ENCODE results near the gene UMODL1. TPM values are rescaled to one million over a fixed set of nuclear protein-coding genes. Genes with fewer than 3 reads are reported as not detected.

UMODL1 gene
- total RNA-seq, 1 experiment from 2014 or later = not detected

GRCh38 chr21:42132183-42132582 is 61.1 kb downstream of the UMODL1 start:
- Histone ChIP-seq H3K79me2 (ENCODE audit: low read depth) (no peaks in the 10 kb centered on the region), H3K4me3 (no peak overlapping the region), H3K27ac (no peak overlapping the region), H2AFZ (no peak overlapping the region), H3K36me3 (ENCODE audit: low read depth) (no peaks in the 10 kb centered on the region), H3K4me2 (no peak overlapping the region), H3K4me1 (replicated peaks; ENCODE audit: insufficient read depth) (no peaks in the 10 kb centered on the region), H4K20me1 (ENCODE audit: insufficient read depth) (no peaks in the 10 kb centered on the region), H3K9me3 (ENCODE audit: insufficient read depth, low read depth) (no peaks in the 10 kb centered on the region), H3K27me3 (ENCODE audit: insufficient read depth, low read depth) (no peaks in the 10 kb centered on the region), H3K9me2 (ENCODE audit: insufficient read depth) (no peaks in the 10 kb centered on the region), H3F3A (ENCODE audit: insufficient read depth, low read depth) (no peaks in the 10 kb centered on the region)
- no peak for TF ChIP-seq CTCF (conservative IDR thresholded peaks at IDR 0.05)
- TF ChIP-seq EZH2 (IDR thresholded peaks at IDR 0.05; ENCODE audit: low read depth) = no peak
- ChIA-PET CTCF (no interaction called here), POLR2A (ENCODE audit: unreplicated experiment) (no interaction called here)
- intact Hi-C loops (cut with micrococcal nuclease; ENCODE audit: unreplicated experiment) = no loop called here
- BruUV-seq (replicated peaks) = no TSS peak
- DNase-seq = no peak

DNA sequence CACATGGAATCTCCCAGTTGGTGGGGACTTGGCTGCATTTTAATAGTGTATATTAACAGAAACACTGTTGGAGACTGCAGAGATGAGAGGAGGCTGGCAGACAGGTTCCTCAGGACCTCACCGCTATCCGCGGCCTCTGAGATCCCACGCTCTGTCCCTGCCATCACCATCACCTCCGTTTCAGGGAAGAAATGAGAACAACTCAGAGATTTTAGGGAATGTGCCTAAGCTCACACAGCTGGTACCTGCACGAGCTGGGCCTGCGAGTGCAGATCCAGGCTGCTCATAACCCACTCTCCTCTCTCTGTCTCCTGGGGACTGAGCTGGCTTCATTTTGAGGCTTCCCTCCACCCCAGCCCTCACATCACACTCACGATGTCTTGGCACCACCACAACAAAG is 62.0 kb downstream of the UMODL1 start:
- ChIA-PET POLR2A (ENCODE audit: unreplicated experiment) (no interaction called here), CTCF (interaction anchor here (0.5 kb wide), 1 partner anchor 269 kb away, joined by 4 read pairs; no protein-coding TSS in a partner anchor)
- no peaks in the 10 kb centered on the region for H3K27me3 ChIP-seq (ENCODE audit: insufficient read depth, low read depth)
- BruUV-seq (replicated peaks) = no TSS peak
- H3K9me3 ChIP-seq (ENCODE audit: insufficient read depth, low read depth) = no peaks in the 10 kb centered on the region
- no peaks in the 10 kb centered on the region for H3K79me2 ChIP-seq (ENCODE audit: low read depth)
- no peak overlapping the region for H3K27ac ChIP-seq
- no peaks in the 10 kb centered on the region for H3F3A ChIP-seq (ENCODE audit: insufficient read depth, low read depth)
- H3K36me3 ChIP-seq (ENCODE audit: low read depth) = no peaks in the 10 kb centered on the region
- H2AFZ ChIP-seq = no peak overlapping the region
- TF ChIP-seq EZH2 (IDR thresholded peaks at IDR 0.05; ENCODE audit: low read depth) (no peak), CTCF (conservative IDR thresholded peaks at IDR 0.05) (no peak)
- no peaks in the 10 kb centered on the region for H4K20me1 ChIP-seq (ENCODE audit: insufficient read depth)
- DNase-seq = no peak
- no peak overlapping the region for H3K4me3 ChIP-seq
- intact Hi-C loops (cut with micrococcal nuclease; ENCODE audit: unreplicated experiment) = no loop called here
- no peaks in the 10 kb centered on the region for H3K4me1 ChIP-seq (replicated peaks; ENCODE audit: insufficient read depth)
- H3K9me2 ChIP-seq (ENCODE audit: insufficient read depth) = no peaks in the 10 kb centered on the region
- no peak overlapping the region for H3K4me2 ChIP-seq

- Histone ChIP-seq H4K20me1 (ENCODE audit: insufficient read depth) (no peaks in the 10 kb centered on the region), H3K9me2 (ENCODE audit: insufficient read depth) (no peaks in the 10 kb centered on the region), H3K4me2 (no peak overlapping the region), H3K79me2 (ENCODE audit: low read depth) (no peaks in the 10 kb centered on the region), H3K9me3 (ENCODE audit: insufficient read depth, low read depth) (no peaks in the 10 kb centered on the region), H3K27me3 (ENCODE audit: insufficient read depth, low read depth) (no peaks in the 10 kb centered on the region), H3K4me3 (no peak overlapping the region), H2AFZ (no peak overlapping the region), H3K36me3 (ENCODE audit: low read depth) (no peaks in the 10 kb centered on the region), H3F3A (ENCODE audit: insufficient read depth, low read depth) (no peaks in the 10 kb centered on the region), H3K27ac (no peak overlapping the region), H3K4me1 (replicated peaks; ENCODE audit: insufficient read depth) (no peaks in the 10 kb centered on the region)
- DNase-seq = no peak
- no peak for TF ChIP-seq EZH2 (IDR thresholded peaks at IDR 0.05; ENCODE audit: low read depth)
- TF ChIP-seq CTCF (conservative IDR thresholded peaks at IDR 0.05) = no peak
- CTCF ChIA-PET = interaction anchor here (0.6 kb wide), 1 partner anchor 59 kb away, joined by 13 read pairs; no protein-coding TSS in a partner anchor
- POLR2A ChIA-PET (ENCODE audit: unreplicated experiment) = interaction anchor here (0.6 kb wide), 1 partner anchor 898 kb away, joined by 8 read pairs; no protein-coding TSS in a partner anchor
- intact Hi-C loops (cut with micrococcal nuclease; ENCODE audit: unreplicated experiment) = no loop called here
- no TSS peak for BruUV-seq (replicated peaks)
These were observed 64.4 kb downstream of the UMODL1 start for GRCh38 chr21:42135386-42136052.
